Right renal pelvis (tissue), 4 donors: ENCODE measurements around the gene MICU1. TPM values are rescaled to one million over a fixed set of nuclear protein-coding genes. Genes with fewer than 3 reads are reported as not detected.
"Not testable (repeated sequence)": the region's sequence is repeated elsewhere in the genome, so short reads cannot be mapped to it uniquely, and the experiment has no call there.

Experiments
- DNase-seq, 4 donors: peaks; one replicate each; pipeline ENCODE4 v3.0.0-alpha.2; 2013; ENCODE audit warnings: low read depth in 4 of 4, low spot score in 3 of 4, missing footprints in 1 of 4
- polyA plus RNA-seq, 4 donors: library from polyadenylated mRNA; unstranded; fragments of 120-200 nt; gene quantifications; one replicate each; pipeline ENCODE4 v1.2.1, GENCODE V29; 2013; ENCODE audit not compliant: insufficient read length in 4 of 4

Gene MICU1
- polyA plus RNA-seq, 4 donors = 83.3 to 94.7 (median 87.4) TPM

- DNase-seq = no peak
These were observed 216.7 kb downstream of the MICU1 start for GRCh38 chr10:72409167-72409566.

GRCh38 chr10:72407927-72408600, 217.8 kb downstream of the MICU1 start:
- DNase-seq = no peak

DNA sequence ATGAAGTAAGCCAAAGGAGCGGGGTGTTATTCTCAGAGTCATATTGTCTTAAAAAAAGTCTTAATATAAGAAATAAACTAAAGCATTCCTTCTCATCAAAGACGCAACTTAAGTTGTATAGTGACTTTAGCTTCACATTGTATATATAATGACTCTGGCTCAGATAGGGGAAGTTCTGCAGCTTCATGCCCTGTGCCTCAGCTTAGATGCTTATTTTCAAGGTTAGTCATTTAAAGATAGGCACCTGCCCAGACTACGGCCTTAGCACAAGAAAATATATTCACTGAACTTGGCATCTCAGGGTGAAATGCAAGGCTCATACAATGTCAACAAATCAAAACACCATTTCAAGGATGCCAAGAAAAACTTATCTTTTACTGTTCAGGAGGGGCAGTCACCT, 218.4 kb downstream of the MICU1 start:
- no peak for DNase-seq

DNA sequence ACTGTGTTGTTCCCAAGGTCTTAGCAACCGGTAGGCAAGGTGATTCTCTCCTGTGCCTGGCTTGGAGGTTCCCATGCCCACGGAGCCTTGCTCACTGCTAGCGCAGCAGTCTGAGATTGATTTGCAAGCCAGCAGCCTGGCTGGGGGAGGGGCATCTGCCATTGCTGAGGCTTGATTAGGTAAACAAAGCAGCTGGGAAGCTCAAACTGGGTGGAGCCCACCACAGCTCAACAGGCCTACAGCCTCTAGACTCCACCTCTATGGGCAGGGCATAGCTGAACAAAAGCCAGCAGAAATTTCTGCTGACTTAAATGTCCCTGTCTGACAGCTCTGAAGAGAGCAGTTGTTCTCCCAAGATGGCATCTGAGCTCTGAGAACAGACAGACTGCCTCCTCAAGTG, 230.3 kb downstream of the MICU1 start:
- not testable (repeated sequence) for DNase-seq

- no peak for DNase-seq
These were observed 233.3 kb downstream of the MICU1 start for GRCh38 chr10:72392571-72392970.

- no peak for DNase-seq
These were observed 235.1 kb downstream of the MICU1 start for GRCh38 chr10:72390764-72391163.

DNA sequence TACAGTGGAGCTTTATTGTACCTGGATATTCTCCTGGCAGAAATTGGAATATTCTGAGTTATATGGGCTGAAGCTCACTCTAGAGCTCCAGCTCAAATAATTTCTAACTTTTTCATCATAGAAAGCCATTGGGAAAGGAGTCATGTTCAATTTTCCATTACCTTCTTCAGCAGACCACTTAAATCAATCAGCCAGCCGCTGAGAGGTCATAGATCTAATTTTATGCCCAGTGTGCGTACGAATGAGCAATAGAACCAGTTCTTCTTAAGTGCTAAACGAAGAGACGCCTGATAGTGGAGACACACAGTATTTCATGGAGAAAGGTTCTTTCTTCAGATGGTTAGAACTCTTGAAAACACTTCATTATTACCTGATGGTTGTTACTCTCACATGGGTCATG, 236.2 kb downstream of the MICU1 start:
- no peak for DNase-seq

GRCh38 chr10:72389014-72389413, 236.9 kb downstream of the MICU1 start:
- no peak for DNase-seq

DNA sequence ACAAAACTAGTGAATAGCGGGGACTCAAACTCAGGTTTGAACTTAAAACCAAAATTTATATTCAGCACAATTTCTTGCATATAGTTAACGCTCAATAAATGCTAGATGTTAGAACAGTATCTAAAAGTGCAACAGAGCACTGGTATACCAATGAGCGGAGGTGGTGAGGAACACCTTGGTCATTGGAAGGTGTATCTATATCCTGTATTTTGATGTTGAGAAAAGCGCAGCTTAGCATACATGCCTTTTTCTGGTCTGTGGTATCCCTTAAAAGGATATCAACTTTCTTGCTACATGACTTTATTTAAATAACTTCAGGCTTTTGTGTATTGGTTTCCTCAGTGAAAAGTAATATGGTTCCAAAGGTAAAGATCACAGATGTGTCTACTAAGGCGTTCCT, 237.8 kb downstream of the MICU1 start:
- no peak for DNase-seq

DNA sequence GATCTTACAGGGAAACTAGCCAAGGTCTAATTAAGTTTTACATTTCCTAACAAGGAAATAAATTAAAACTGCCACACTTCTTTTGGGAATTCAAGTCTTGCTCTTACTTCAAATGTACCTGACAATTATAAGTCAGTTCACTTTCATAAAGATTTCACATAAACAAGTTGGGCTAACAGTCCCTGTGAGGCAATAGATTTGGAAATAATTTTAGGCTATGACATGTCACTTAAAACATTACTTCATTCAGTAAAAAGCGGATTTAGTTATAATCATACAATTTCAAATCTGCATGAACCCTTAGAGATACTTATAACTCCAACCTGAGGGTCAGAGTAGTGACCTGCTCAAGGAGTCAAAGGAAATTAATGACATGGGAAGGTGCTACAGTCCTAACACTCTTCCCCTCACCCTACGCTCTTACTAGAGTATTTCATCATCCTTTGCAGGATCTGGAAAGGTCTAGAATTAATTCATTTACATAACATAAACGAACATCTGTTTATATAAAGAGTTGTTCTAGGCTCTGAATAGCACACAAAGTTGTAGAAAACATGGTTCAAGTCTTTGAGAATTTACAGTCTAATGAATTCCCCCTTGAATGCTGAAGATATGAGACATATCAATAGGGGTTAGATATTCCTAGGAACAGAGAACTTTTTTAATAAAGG, 238.8 kb downstream of the MICU1 start:
- DNase-seq = no peak

DNA sequence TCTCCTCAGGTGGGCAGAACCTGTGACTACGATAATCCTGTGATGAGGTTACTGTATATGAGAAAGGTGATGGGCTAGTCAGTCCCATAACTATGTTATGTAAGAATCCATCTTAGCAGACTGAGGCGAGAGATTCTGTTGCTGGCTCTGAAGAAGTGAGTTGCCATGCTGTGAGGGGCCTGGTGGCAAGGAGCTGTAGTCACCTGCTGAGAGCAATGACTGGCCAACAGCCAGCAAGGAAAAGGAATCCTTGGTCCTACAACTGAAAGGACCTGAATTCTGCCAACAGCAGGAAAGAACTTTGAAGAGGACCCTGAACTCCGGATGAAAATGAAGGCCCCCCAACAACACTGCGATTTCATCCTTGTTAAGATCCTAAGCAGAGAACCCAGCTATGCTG, 240.2 kb downstream of the MICU1 start:
- DNase-seq = no peak

GRCh38 chr10:72384982-72385381, 240.9 kb downstream of the MICU1 start:
- DNase-seq = not testable (repeated sequence)

DNA sequence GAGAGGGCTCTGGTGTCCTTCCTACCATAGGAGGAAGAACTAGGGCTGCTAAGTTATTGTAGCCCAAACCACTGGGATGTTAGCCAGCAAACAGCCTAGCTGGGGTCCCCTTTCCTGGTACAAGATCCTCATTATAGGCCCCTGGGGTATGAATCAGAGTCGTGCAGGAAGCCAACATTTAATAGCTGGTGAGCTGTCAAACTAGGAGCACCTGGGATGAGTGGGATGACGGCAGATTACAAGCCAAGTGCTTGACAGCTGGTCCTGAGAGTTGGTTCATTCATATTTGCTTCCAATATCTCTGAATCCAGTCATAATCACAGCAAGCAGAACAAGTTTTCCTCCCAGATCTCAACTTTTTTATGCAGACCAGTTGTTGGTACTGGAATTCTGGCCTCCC, 246.1 kb downstream of the MICU1 start:
- no peak for DNase-seq

GRCh38 chr10:72379062-72379461, 246.8 kb downstream of the MICU1 start:
- no peak for DNase-seq

- no peak for DNase-seq
These were observed 250.3 kb downstream of the MICU1 start for GRCh38 chr10:72375585-72375984.

GRCh38 chr10:72375173-72375572, 250.7 kb downstream of the MICU1 start:
- no peak for DNase-seq

DNA sequence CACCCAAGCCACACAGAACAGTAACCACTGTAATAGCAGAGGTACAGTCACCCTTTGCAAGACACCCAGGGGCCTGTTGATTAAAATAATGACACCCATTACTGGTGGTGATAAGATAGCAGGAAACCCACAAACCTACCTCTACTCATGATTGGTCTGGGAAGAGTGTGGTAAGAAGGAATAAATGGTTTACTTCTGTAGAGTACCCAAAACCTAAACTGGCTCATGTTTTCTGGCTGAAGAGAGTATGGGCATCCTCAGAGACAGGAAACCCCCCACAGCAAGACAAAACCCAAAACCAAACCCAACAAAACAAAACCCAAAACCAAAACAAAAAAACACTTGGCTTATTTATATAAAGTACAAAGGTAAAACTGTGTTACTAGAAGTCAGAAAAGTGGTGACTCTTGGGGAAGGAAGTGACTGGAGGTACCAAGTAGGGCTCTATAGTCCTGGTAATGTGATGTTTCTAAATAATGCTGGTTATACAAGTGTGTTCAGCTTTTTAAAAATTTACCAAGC, 255.6 kb downstream of the MICU1 start:
- no peak for DNase-seq

- peak in 1 of 4 donors; percentile 20 for DNase-seq
These were observed 258.4 kb downstream of the MICU1 start for GRCh38 chr10:72367301-72367960.

DNA sequence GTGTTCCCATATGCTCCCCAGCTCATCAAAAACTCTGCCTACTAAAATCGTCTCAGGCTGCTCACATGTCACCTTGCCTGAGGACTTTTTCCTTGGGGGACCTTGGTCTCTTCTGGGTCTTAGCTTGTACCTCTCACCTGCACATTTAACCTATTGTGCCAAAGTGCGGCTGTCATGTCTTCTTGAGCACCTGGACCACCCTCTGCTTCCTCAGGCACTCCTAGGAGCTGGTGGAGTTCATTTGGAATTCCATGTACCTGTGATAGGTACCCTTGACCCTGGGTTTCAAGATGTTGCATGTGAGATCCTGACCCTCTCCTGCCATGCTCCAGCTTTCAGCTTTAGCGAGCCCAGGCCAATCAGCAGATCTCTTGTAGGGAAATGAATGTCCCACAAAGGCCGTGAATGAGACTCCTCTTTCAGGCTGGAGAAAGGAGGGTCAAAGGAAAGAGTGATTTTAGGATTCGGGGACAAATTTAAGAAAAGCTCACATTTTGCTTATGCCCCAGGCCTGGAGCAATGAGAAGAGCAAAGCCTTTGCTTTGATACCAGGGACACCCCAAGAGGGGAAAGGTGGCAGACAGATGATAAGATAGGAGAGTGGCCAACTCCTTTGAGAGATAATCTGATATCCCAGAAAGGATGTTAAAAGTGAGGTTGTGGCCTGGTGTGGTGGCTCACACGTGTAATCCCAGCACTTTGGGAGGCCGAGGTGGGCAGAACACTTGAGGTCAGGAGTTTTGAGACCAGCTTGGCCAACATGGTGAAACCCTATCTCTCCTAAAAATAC, 260.6 kb downstream of the MICU1 start:
- DNase-seq = no peak

DNA sequence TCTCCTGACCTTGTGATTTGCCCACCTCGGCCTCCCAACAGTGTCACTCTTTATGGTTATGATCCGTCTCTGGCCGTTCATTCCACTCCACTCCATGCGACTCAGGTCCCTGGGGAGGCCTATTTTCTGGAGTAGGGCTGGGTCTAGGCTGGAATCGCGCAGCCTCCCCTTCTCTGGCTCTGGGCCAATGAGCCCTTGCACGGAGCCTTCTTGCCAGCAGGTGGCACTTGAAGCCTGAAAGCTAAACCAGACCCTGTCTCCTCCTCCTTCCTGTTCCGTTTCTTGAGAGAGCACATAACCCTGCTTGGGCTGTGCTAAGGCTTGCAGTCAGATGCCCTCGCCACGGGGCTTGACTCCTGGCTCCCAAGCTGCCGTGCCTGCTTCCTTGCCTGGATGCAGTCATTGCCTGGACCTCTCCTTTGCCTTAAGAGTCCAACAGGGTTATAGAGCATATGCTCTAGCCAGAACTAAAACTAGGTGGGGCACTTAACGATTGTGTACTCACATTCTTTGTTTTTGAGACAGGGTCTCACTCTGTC, 261.6 kb downstream of the MICU1 start:
- peak; percentile 85 to 87 (median 86) for DNase-seq

DNA sequence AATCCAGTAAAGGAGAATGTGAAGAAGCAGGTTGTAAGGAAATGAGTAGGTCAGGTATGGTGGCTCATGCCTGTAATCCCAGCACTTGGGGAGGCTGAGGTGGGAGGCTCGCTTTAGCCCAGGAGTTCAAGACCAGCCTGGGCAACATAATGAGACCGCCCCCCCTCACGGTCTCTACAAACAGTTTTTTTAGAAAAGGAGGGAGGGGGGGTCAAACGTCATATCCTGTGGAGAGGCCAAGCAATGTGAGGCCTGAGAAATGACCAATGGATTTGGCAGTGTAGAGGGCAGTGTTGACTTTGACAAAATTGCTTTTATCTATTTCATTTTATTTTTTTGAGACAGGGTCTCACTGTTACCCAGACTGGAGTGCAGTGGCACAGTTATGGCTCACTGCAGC, 268.9 kb downstream of the MICU1 start:
- DNase-seq = no peak
